Duodenal mucosa (tissue), 2 donors: Measurements from ENCODE around the gene FCRL5.
"Not testable (repeated sequence)": the region's sequence is repeated elsewhere in the genome, so short reads cannot be mapped to it uniquely, and the experiment has no call there.

Source experiments
- H3K27ac ChIP-seq: one replicate; pipeline ENCODE4 v1.7.0; 2013; ENCODE audit warnings: low read depth, low read length
- H3K27me3 ChIP-seq, 2 donors: one replicate each; pipeline ENCODE4 v1.7.0; 2013; ENCODE audit warnings: low read length in 2 of 2, control low read depth in 1 of 2; ENCODE audit not compliant: insufficient read depth in 2 of 2, control insufficient read depth in 1 of 2
- H3K36me3 ChIP-seq, 2 donors: one replicate each; pipeline ENCODE4 v1.7.0; 2013; ENCODE audit warnings: low read length in 2 of 2, control low read depth in 1 of 2; ENCODE audit not compliant: insufficient read depth in 2 of 2, control insufficient read depth in 1 of 2
- H3K4me1 ChIP-seq, 2 donors: one replicate each; pipeline ENCODE4 v1.7.0; 2013; ENCODE audit warnings: low read length in 2 of 2, control low read depth in 1 of 2; ENCODE audit not compliant: insufficient read depth in 2 of 2, control insufficient read depth in 1 of 2
- H3K4me3 ChIP-seq, 2 donors: one replicate each; pipeline ENCODE4 v1.7.0; 2013; ENCODE audit warnings: low read length in 2 of 2, low read depth in 1 of 2
- H3K9ac ChIP-seq, 2 donors: one replicate each; pipeline ENCODE4 v1.7.0; 2013; ENCODE audit warnings: low read length in 2 of 2, low read depth in 1 of 2
- H3K9me3 ChIP-seq, 2 donors: one replicate each; pipeline ENCODE4 v1.7.0; 2013; ENCODE audit warnings: low read length in 2 of 2, control low read depth in 1 of 2; ENCODE audit not compliant: control insufficient read depth in 1 of 2

The FCRL5 gene

GRCh38 chr1:157490467-157491165 lies 61.7 kb downstream of the FCRL5 start:
- Histone ChIP-seq H3K4me1 (no peaks in the 10 kb centered on the region), H3K27me3 (no peaks in the 10 kb centered on the region), H3K4me3 (no peak overlapping the region)

DNA sequence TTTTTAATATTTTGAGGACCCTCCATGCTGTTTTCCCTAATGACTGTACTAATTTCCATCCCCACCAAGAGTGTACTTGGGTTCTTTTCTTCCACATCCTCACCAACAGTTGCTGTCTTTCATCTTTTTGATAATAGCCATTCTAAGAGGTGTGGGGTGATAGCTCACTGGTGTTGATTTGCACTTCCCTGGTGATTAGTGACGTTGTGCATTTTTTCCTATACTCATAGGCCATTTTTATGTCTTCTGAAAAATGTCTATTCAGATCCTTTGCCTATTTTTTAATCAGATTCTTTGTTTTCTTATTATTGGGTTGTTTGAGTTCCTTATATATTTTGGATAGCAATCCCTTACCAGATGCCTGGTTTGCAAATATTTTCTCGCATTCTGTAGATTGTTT lies 64.2 kb downstream of the FCRL5 start:
- no peak overlapping the region for H3K4me3 ChIP-seq
- no peak overlapping the region for H3K27ac ChIP-seq
- H3K9ac ChIP-seq = no peak overlapping the region
- no peaks in the 10 kb centered on the region for H3K4me1 ChIP-seq
- no peaks in the 10 kb centered on the region for H3K36me3 ChIP-seq
- no peaks in the 10 kb centered on the region for H3K27me3 ChIP-seq
- H3K9me3 ChIP-seq = no peaks in the 10 kb centered on the region

More at GRCh38 chr1:157490467-157491165, 61.7 kb downstream of the FCRL5 start:
- no peak overlapping the region for H3K9ac ChIP-seq
- no peaks in the 10 kb centered on the region for H3K36me3 ChIP-seq
- no peaks in the 10 kb centered on the region for H3K9me3 ChIP-seq
- no peak overlapping the region for H3K27ac ChIP-seq

DNA sequence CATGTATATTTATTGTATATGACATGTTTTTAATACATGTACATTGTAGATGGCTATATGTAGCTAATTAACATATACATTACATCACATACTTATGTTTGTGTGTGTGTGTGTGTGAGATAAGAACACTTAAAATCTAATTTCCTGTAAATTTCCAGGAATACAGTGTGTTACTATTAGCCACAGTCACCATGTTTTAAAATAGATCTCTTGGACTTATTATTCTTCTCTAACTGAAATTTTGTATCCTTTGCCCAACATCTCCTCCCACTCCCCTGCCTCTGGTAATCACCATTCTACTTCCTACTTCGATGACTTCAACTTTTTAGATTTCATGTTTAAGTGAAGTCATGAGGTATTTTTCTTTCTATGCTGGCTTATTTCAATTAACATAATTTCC lies 64.8 kb downstream of the FCRL5 start:
- no peaks in the 10 kb centered on the region for H3K27me3 ChIP-seq
- H3K4me3 ChIP-seq = no peak overlapping the region
- H3K9me3 ChIP-seq = no peaks in the 10 kb centered on the region
- no peak overlapping the region for H3K9ac ChIP-seq
- no peak overlapping the region for H3K27ac ChIP-seq
- no peaks in the 10 kb centered on the region for H3K4me1 ChIP-seq
- H3K36me3 ChIP-seq = no peaks in the 10 kb centered on the region

DNA sequence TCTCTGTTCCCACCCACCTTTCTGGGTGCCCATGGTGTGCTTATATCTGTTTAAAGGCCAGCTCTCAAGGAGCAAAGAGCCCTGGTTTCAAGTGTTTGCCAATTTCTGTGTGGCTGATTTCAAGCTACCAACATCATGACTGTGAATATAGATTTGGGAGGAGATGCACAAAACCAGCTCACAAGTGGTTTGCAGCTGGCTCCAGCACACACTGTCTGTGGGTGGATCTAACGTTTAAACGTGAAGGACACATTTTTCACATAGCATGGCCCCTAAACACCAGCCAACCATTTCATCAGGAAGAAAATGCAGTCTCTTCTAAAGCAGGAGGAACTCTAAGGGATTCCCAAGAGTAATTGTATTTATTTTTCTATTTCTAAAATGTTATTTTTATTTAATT lies 65.2 kb downstream of the FCRL5 start:
- no peaks in the 10 kb centered on the region for H3K4me1 ChIP-seq
- no peak overlapping the region for H3K4me3 ChIP-seq
- H3K9me3 ChIP-seq = no peaks in the 10 kb centered on the region
- no peak overlapping the region for H3K9ac ChIP-seq
- H3K36me3 ChIP-seq = no peaks in the 10 kb centered on the region
- no peak overlapping the region for H3K27ac ChIP-seq
- no peaks in the 10 kb centered on the region for H3K27me3 ChIP-seq

DNA sequence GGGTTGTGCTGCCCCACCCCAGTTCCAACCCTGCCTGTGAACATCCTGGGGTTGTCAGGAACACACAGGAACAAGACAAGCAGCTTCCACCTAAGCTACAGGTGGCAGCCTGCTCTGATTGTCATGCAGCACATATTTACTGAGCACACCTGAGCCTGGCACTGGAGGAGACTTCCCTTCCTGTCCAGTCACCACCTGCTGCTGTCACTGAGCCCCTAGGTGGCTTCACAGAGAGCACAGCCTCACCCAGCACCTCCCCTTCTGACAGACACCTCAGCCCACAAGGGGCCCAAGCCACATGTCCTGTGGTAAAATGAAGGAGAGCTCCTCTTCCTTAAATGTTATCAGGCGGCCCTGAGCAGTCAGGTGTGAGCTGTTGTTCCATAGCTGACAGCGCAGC lies 65.9 kb downstream of the FCRL5 start:
- not testable (repeated sequence) for H3K9ac ChIP-seq, H3K4me1 ChIP-seq, H3K36me3 ChIP-seq, H3K27me3 ChIP-seq, H3K27ac ChIP-seq, H3K9me3 ChIP-seq, H3K4me3 ChIP-seq

DNA sequence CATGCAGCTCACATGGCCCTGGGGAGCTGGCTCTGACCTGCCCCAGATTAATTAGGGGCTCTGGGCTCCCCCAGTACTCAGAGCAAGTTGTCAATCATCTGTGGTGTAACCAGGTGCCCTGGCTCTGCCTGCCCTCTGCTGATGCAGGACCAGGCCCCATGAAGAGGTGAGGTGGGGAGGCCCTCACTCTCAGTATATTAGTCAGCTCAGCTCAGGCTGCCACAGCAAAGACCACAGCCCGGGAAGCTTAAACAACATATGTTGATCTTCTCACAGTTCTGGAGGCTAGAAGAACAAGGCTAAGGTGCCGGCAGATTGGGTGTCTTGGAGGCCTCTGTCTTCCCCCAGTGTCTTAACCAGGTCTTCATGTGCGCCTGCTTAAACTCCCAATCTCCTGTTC lies 66.5 kb downstream of the FCRL5 start:
- H3K27me3 ChIP-seq = no peaks in the 10 kb centered on the region
- H3K36me3 ChIP-seq = no peaks in the 10 kb centered on the region
- H3K27ac ChIP-seq = no peak overlapping the region
- H3K9ac ChIP-seq = no peak overlapping the region
- H3K4me1 ChIP-seq = no peaks in the 10 kb centered on the region
- no peaks in the 10 kb centered on the region for H3K9me3 ChIP-seq
- no peak overlapping the region for H3K4me3 ChIP-seq

- Histone ChIP-seq H3K9ac (no peak overlapping the region), H3K36me3 (no peaks in the 10 kb centered on the region), H3K4me1 (no peaks in the 10 kb centered on the region), H3K27ac (no peak overlapping the region), H3K4me3 (no peak overlapping the region), H3K27me3 (no peaks in the 10 kb centered on the region), H3K9me3 (no peaks in the 10 kb centered on the region)
Observed at GRCh38 chr1:157484573-157484972, 67.7 kb downstream of the FCRL5 start.

GRCh38 chr1:157483635-157484034 lies 68.7 kb downstream of the FCRL5 start:
- no peaks in the 10 kb centered on the region for H3K9me3 ChIP-seq
- no peaks in the 10 kb centered on the region for H3K4me1 ChIP-seq
- no peaks in the 10 kb centered on the region for H3K27me3 ChIP-seq
- no peak overlapping the region for H3K9ac ChIP-seq
- H3K36me3 ChIP-seq = no peaks in the 10 kb centered on the region
- H3K4me3 ChIP-seq = no peak overlapping the region
- no peak overlapping the region for H3K27ac ChIP-seq

GRCh38 chr1:157482717-157483116 lies 69.6 kb downstream of the FCRL5 start:
- H3K9me3 ChIP-seq = no peaks in the 10 kb centered on the region
- H3K36me3 ChIP-seq = no peaks in the 10 kb centered on the region
- no peaks in the 10 kb centered on the region for H3K4me1 ChIP-seq
- no peaks in the 10 kb centered on the region for H3K27me3 ChIP-seq
- no peak overlapping the region for H3K4me3 ChIP-seq
- H3K9ac ChIP-seq = no peak overlapping the region
- no peak overlapping the region for H3K27ac ChIP-seq

GRCh38 chr1:157482174-157482573 lies 70.1 kb downstream of the FCRL5 start:
- H3K36me3 ChIP-seq = no peaks in the 10 kb centered on the region
- H3K9me3 ChIP-seq = no peaks in the 10 kb centered on the region
- H3K9ac ChIP-seq = no peak overlapping the region
- H3K27ac ChIP-seq = no peak overlapping the region
- no peaks in the 10 kb centered on the region for H3K27me3 ChIP-seq
- no peaks in the 10 kb centered on the region for H3K4me1 ChIP-seq
- H3K4me3 ChIP-seq = no peak overlapping the region

- Histone ChIP-seq H3K9ac (no peak overlapping the region), H3K27ac (no peak overlapping the region), H3K4me3 (no peak overlapping the region), H3K9me3 (no peaks in the 10 kb centered on the region), H3K27me3 (no peaks in the 10 kb centered on the region), H3K4me1 (no peaks in the 10 kb centered on the region), H3K36me3 (no peaks in the 10 kb centered on the region)
Observed at GRCh38 chr1:157478030-157478429, 74.3 kb downstream of the FCRL5 start.
